Mesodermal cell (in vitro differentiated cells): ENCODE measurements around the gene RPL28.
A peak's percentile ranks its signal among the peaks of the same experiment; 100 is the strongest.

Source experiments
- H3K27ac ChIP-seq: 2 replicates; pipeline ENCODE4 v1.7.0; 2013; ENCODE audit warnings: mild to moderate bottlenecking, low read depth, low read length, moderate library complexity; ENCODE audit not compliant: severe bottlenecking
- H3K36me3 ChIP-seq: 2 replicates; pipeline ENCODE4 v1.7.1; 2013; ENCODE audit warnings: mild to moderate bottlenecking, low read length, moderate library complexity; ENCODE audit not compliant: control insufficient read depth, insufficient read depth
- H3K4me1 ChIP-seq: one replicate; pipeline ENCODE4 v1.7.1; 2013; ENCODE audit warnings: mild to moderate bottlenecking, low read length; ENCODE audit not compliant: insufficient read depth, control insufficient read depth, poor library complexity, severe bottlenecking
- H3K4me3 ChIP-seq: 2 replicates; pipeline ENCODE4 v1.7.0; 2013; ENCODE audit warnings: low read length, control low read depth, mild to moderate bottlenecking; ENCODE audit not compliant: insufficient read depth, poor library complexity, severe bottlenecking; ENCODE audit errors: extremely low read depth
- H3K9me3 ChIP-seq: 2 replicates; pipeline ENCODE4 v1.7.1; 2013; ENCODE audit warnings: mild to moderate bottlenecking, low read length, moderate library complexity; ENCODE audit not compliant: control insufficient read depth
- WGBS, 2 experiments: methylation state at CpG; one replicate each; pipeline ENCODE4 v1.1.5; 2013; ENCODE audit warnings: missing lambda C conversion rate in 2 of 2; ENCODE audit not compliant: insufficient coverage in 2 of 2; 5-methylcytosine and 5-hydroxymethylcytosine counted together

Gene RPL28

GRCh38 chr19:55366790-55367189 lies 18.9 kb upstream of the RPL28 start:
- Histone ChIP-seq H3K36me3 (peaks cover 40% of the 10 kb centered on the region), H3K4me3 (no peak overlapping the region), H3K4me1 (peaks cover 17% of the 10 kb centered on the region), H3K27ac (no peak overlapping the region), H3K9me3 (no peaks in the 10 kb centered on the region)
- WGBS, 2 experiments: 100% methylated on average over 1 of the region's 3 CpGs

GRCh38 chr19:55368106-55368505 lies 17.6 kb upstream of the RPL28 start:
- Histone ChIP-seq H3K27ac (no peak overlapping the region), H3K36me3 (peaks cover 40% of the 10 kb centered on the region), H3K4me1 (peaks cover 24% of the 10 kb centered on the region), H3K4me3 (peak overlapping the region; percentile 69), H3K9me3 (no peaks in the 10 kb centered on the region)
- WGBS, 2 experiments: 88 to 96% methylated on average over 12 to 16 of the region's 16 CpGs

GRCh38 chr19:55368701-55369563 lies 16.8 kb upstream of the RPL28 start:
- WGBS, 2 experiments: 15 to 28% methylated on average over 33 to 44 of the region's 54 CpGs
- no peaks in the 10 kb centered on the region for H3K9me3 ChIP-seq
- peaks cover 29% of the 10 kb centered on the region for H3K4me1 ChIP-seq
- peaks cover 40% of the 10 kb centered on the region for H3K36me3 ChIP-seq
- peak overlapping the region; percentile 69 for H3K4me3 ChIP-seq
- no peak overlapping the region for H3K27ac ChIP-seq

- 0 to 1% methylated on average over 42 to 46 of the region's 59 CpGs for WGBS, 2 experiments
Measured at GRCh38 chr19:55369653-55370304, 16.0 kb upstream of the RPL28 start.

GRCh38 chr19:55370305-55370988 lies 15.3 kb upstream of the RPL28 start, which contains the start of gene IL11:
Gene IL11, minus strand, starts transcription at chr19:55370463. Its CDS starts 153 bp downstream, at chr19:55370310.
- Histone ChIP-seq H3K36me3 (peaks cover 27% of the 10 kb centered on the region), H3K27ac (peak within 1 kb of the TSS; percentile 81), H3K4me1 (peaks cover 43% of the 10 kb centered on the region), H3K9me3 (no peaks in the 10 kb centered on the region), H3K4me3 (peak within 1 kb of the TSS; percentile 69)
- 4 to 13% methylated on average over 3 to 5 of the region's 32 CpGs for WGBS, 2 experiments

More at GRCh38 chr19:55369653-55370304, 16.0 kb upstream of the RPL28 start:
- Histone ChIP-seq H3K36me3 (peaks cover 34% of the 10 kb centered on the region), H3K9me3 (no peaks in the 10 kb centered on the region), H3K27ac (peak overlapping the region; percentile 78), H3K4me1 (peaks cover 37% of the 10 kb centered on the region), H3K4me3 (peak overlapping the region; percentile 69)

GRCh38 chr19:55372316-55373081 lies 13.2 kb upstream of the RPL28 start:
- Histone ChIP-seq H3K4me3 (no peak overlapping the region), H3K36me3 (peaks cover 8% of the 10 kb centered on the region), H3K9me3 (no peaks in the 10 kb centered on the region), H3K4me1 (peaks cover 56% of the 10 kb centered on the region), H3K27ac (peak overlapping the region; percentile 49)
- WGBS, 2 experiments: 43 to 46% methylated on average over 17 to 19 of the region's 24 CpGs

GRCh38 chr19:55373306-55373992 lies 12.3 kb upstream of the RPL28 start:
- peak overlapping the region; percentile 5 for H3K4me3 ChIP-seq
- no peaks in the 10 kb centered on the region for H3K36me3 ChIP-seq
- WGBS, 2 experiments: 36 to 39% methylated on average over 6 to 8 of the region's 9 CpGs
- no peaks in the 10 kb centered on the region for H3K9me3 ChIP-seq
- H3K4me1 ChIP-seq: peaks cover 56% of the 10 kb centered on the region
- peak overlapping the region; percentile 88 for H3K27ac ChIP-seq

- 6% methylated on average over 17 to 18 of the region's 31 CpGs for WGBS, 2 experiments
- Histone ChIP-seq H3K9me3 (no peaks in the 10 kb centered on the region), H3K27ac (peak overlapping the region; percentile 88), H3K36me3 (no peaks in the 10 kb centered on the region), H3K4me1 (peaks cover 55% of the 10 kb centered on the region), H3K4me3 (no peak overlapping the region)
Measured at GRCh38 chr19:55373993-55374757, 11.6 kb upstream of the RPL28 start.

- H3K4me3 ChIP-seq: no peak within 1 kb of the TSS
- 55 to 58% methylated on average over 9 to 15 of the region's 21 CpGs for WGBS, 2 experiments
- no peaks in the 10 kb centered on the region for H3K9me3 ChIP-seq
- no peaks in the 10 kb centered on the region for H3K36me3 ChIP-seq
- H3K27ac ChIP-seq: no peak within 1 kb of the TSS
- peaks cover 52% of the 10 kb centered on the region for H3K4me1 ChIP-seq
Measured at GRCh38 chr19:55376241-55376933, 9.3 kb upstream of the RPL28 start, which contains the start of gene TMEM190. Gene TMEM190, plus strand, starts transcription at chr19:55376826. Its CDS starts 28 bp downstream, at chr19:55376854.
